ENCODE results near the gene STK10.

STK10 gene

GRCh38 chr5:172096207-172096940 is 91.7 kb downstream of the STK10 start:
- no peaks in the 10 kb centered on the region for H3K4me1 ChIP-seq (ENCODE audit: insufficient read depth, low read length, severe bottlenecking)
- H3K9ac ChIP-seq (ENCODE audit: low read length), result no peak overlapping the region
- H3K36me3 ChIP-seq (ENCODE audit: insufficient read depth, low read length), result peaks cover 43% of the 10 kb centered on the region; the same call in 1 of the 2 replicates
- H3K27me3 ChIP-seq (ENCODE audit: insufficient read depth, low read length), result no peaks in the 10 kb centered on the region
- H4K20me1 ChIP-seq (ENCODE audit: insufficient read depth, low read length), result no peaks in the 10 kb centered on the region
- H3K27ac ChIP-seq (ENCODE audit: low read depth, low read length, poor library complexity, severe bottlenecking), result no peak overlapping the region
- H3K9me3 ChIP-seq (ENCODE audit: low read length), result no peaks in the 10 kb centered on the region
- no peak overlapping the region for H2AFZ ChIP-seq (ENCODE audit: low read length)
- H3K79me2 ChIP-seq (ENCODE audit: insufficient read depth, low read length), result no peaks in the 10 kb centered on the region
- TF ChIP-seq EZH2 (IDR thresholded peaks at IDR 0.05; ENCODE audit: borderline replicate concordance, low read length), result no peak
- TF ChIP-seq CTCF (IDR thresholded peaks at IDR 0.05; ENCODE audit: low read length), result no peak
- no peak overlapping the region for H3K4me2 ChIP-seq (ENCODE audit: low read length)
- H3F3A ChIP-seq (ENCODE audit: insufficient read depth, low read length), result no peaks in the 10 kb centered on the region
- H3K4me3 ChIP-seq (ENCODE audit: low read depth, low read length, poor library complexity, severe bottlenecking), result no peak overlapping the region
- no peaks in the 10 kb centered on the region for H3K9me2 ChIP-seq (ENCODE audit: low read depth, low read length)

GRCh38 chr5:172095368-172096206 is 92.4 kb downstream of the STK10 start:
- no peaks in the 10 kb centered on the region for H3K79me2 ChIP-seq (ENCODE audit: insufficient read depth, low read length)
- H3K9me2 ChIP-seq (ENCODE audit: low read depth, low read length), result no peaks in the 10 kb centered on the region
- no peaks in the 10 kb centered on the region for H3K9me3 ChIP-seq (ENCODE audit: low read length)
- TF ChIP-seq EZH2 (IDR thresholded peaks at IDR 0.05; ENCODE audit: borderline replicate concordance, low read length) (no peak), CTCF (IDR thresholded peaks at IDR 0.05; ENCODE audit: low read length) (no peak)
- no peak overlapping the region for H2AFZ ChIP-seq (ENCODE audit: low read length)
- H3K4me2 ChIP-seq (ENCODE audit: low read length), result no peak overlapping the region
- no peak overlapping the region for H3K9ac ChIP-seq (ENCODE audit: low read length)
- no peak overlapping the region for H3K27ac ChIP-seq (ENCODE audit: low read depth, low read length, poor library complexity, severe bottlenecking)
- no peaks in the 10 kb centered on the region for H3F3A ChIP-seq (ENCODE audit: insufficient read depth, low read length)
- H3K4me3 ChIP-seq (ENCODE audit: low read depth, low read length, poor library complexity, severe bottlenecking), result no peak overlapping the region
- H4K20me1 ChIP-seq (ENCODE audit: insufficient read depth, low read length), result no peaks in the 10 kb centered on the region
- no peaks in the 10 kb centered on the region for H3K4me1 ChIP-seq (ENCODE audit: insufficient read depth, low read length, severe bottlenecking)
- peaks cover 44% of the 10 kb centered on the region; the same call in 1 of the 2 replicates for H3K36me3 ChIP-seq (ENCODE audit: insufficient read depth, low read length)
- no peaks in the 10 kb centered on the region for H3K27me3 ChIP-seq (ENCODE audit: insufficient read depth, low read length)

- Histone ChIP-seq H3K4me3 (ENCODE audit: low read depth, low read length, poor library complexity, severe bottlenecking) (no peak overlapping the region), H3F3A (ENCODE audit: insufficient read depth, low read length) (no peaks in the 10 kb centered on the region), H3K36me3 (ENCODE audit: insufficient read depth, low read length) (peaks cover 51% of the 10 kb centered on the region; the same call in 1 of the 2 replicates), H4K20me1 (ENCODE audit: insufficient read depth, low read length) (no peaks in the 10 kb centered on the region), H3K27ac (ENCODE audit: low read depth, low read length, poor library complexity, severe bottlenecking) (no peak overlapping the region), H3K4me2 (ENCODE audit: low read length) (no peak overlapping the region), H3K9me2 (ENCODE audit: low read depth, low read length) (no peaks in the 10 kb centered on the region), H2AFZ (ENCODE audit: low read length) (no peak overlapping the region), H3K79me2 (ENCODE audit: insufficient read depth, low read length) (no peaks in the 10 kb centered on the region), H3K9me3 (ENCODE audit: low read length) (no peaks in the 10 kb centered on the region), H3K4me1 (ENCODE audit: insufficient read depth, low read length, severe bottlenecking) (no peaks in the 10 kb centered on the region), H3K9ac (ENCODE audit: low read length) (no peak overlapping the region), H3K27me3 (ENCODE audit: insufficient read depth, low read length) (no peaks in the 10 kb centered on the region)
- TF ChIP-seq EZH2 (IDR thresholded peaks at IDR 0.05; ENCODE audit: borderline replicate concordance, low read length) (no peak), CTCF (IDR thresholded peaks at IDR 0.05; ENCODE audit: low read length) (no peak)
Observed at GRCh38 chr5:172093965-172094364, 94.1 kb downstream of the STK10 start.
